ENCODE data around the gene IZUMO4. TPM values are rescaled to one million over a fixed set of nuclear protein-coding genes. Genes with fewer than 3 reads are reported as not detected.

The IZUMO4 gene
- total and polyA plus RNA-seq, 2 experiments from 2014 or later: 1.4 to 2.8 TPM

GRCh38 chr19:2057484-2058469, 38.9 kb upstream of the IZUMO4 start:
- H3K4me1 ChIP-seq (ENCODE audit: insufficient read depth): peaks cover 39% of the 10 kb centered on the region
- H3K27me3 ChIP-seq: no peaks in the 10 kb centered on the region
- no peak for DNase-seq (ENCODE audit: low spot score)
- H3K9me3 ChIP-seq (ENCODE audit: low read depth): no peaks in the 10 kb centered on the region
- no peaks in the 10 kb centered on the region for H3K36me3 ChIP-seq (replicated peaks; ENCODE audit: insufficient read depth, low read depth)
- H3K27ac ChIP-seq: peak overlapping the region; percentile 97
- H2AFZ ChIP-seq: no peak overlapping the region
- no peaks in the 10 kb centered on the region for H3K9me2 ChIP-seq (replicated peaks; ENCODE audit: insufficient read depth)
- no peak overlapping the region for H3K4me2 ChIP-seq
- TF ChIP-seq EZH2phosphoT487 (IDR thresholded peaks at IDR 0.05; ENCODE audit: low read depth, severe bottlenecking, unreplicated experiment): no peak
- TF ChIP-seq, protein P1, sequence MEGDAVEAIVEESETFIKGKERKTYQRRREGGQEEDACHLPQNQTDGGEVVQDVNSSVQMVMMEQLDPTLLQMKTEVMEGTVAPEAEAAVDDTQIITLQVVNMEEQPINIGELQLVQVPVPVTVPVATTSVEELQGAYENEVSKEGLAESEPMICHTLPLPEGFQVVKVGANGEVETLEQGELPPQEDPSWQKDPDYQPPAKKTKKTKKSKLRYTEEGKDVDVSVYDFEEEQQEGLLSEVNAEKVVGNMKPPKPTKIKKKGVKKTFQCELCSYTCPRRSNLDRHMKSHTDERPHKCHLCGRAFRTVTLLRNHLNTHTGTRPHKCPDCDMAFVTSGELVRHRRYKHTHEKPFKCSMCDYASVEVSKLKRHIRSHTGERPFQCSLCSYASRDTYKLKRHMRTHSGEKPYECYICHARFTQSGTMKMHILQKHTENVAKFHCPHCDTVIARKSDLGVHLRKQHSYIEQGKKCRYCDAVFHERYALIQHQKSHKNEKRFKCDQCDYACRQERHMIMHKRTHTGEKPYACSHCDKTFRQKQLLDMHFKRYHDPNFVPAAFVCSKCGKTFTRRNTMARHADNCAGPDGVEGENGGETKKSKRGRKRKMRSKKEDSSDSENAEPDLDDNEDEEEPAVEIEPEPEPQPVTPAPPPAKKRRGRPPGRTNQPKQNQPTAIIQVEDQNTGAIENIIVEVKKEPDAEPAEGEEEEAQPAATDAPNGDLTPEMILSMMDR (IDR thresholded peaks at IDR 0.05; ENCODE audit: poor library complexity): no peak
- TF ChIP-seq EZH2 (IDR thresholded peaks at IDR 0.05; ENCODE audit: borderline replicate concordance): no peak
- H3K4me3 ChIP-seq: no peak overlapping the region
- 92% methylated on average over 23 of the region's 23 CpGs for WGBS (ENCODE audit: low lambda C conversion rate, missing lambda C conversion rate)
- H4K20me1 ChIP-seq (ENCODE audit: insufficient read depth, poor library complexity, severe bottlenecking): no peaks in the 10 kb centered on the region
- H3K79me2 ChIP-seq: peaks cover 10% of the 10 kb centered on the region

DNA sequence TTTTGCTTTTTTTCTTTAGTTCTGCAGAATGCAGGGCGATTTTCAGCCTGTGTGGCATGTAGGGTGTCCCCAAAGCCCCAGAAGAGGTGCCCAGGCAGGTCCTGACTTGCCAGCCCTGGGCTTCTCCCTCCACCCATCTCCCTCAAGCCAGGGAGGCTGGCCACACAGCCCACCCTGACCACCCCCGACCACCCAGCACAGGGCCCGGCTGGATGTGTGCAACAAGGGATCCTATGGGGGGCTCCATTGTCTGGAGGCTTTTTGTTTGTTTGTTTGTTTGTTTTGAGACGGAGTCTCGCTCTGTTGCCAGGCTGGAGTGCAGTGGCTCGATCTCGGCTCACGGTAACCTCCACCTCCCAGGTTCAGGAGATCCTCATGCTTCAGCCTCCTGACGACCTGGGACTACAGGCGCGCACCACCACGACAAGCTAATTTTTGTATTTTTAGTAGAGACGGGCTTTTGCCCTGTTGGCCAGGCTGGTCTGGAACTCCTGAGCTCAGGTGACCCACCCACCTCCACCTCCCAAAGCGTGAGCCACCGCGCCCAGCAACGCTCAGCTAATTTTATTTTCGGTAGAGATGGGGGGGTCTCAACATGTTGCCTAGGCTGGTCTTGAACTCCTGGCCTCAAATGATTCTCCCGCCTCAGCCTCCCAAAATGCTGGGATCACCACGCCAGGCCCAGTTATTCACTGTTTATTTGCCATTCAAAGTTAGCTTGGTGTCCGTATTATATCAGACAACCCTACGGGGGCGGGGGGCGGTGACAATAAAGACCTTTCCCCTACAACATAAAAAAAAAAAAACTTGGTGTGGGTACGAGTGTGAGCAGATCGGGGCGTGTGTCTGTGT, 37.9 kb upstream of the IZUMO4 start:
- no peaks in the 10 kb centered on the region for H4K20me1 ChIP-seq (ENCODE audit: insufficient read depth, poor library complexity, severe bottlenecking)
- H3K27ac ChIP-seq: peak overlapping the region; percentile 97
- no peaks in the 10 kb centered on the region for H3K9me3 ChIP-seq (ENCODE audit: low read depth)
- 90% methylated on average over 27 of the region's 27 CpGs for WGBS (ENCODE audit: low lambda C conversion rate, missing lambda C conversion rate)
- TF ChIP-seq EZH2 (IDR thresholded peaks at IDR 0.05; ENCODE audit: borderline replicate concordance) (no peak), EZH2phosphoT487 (IDR thresholded peaks at IDR 0.05; ENCODE audit: low read depth, severe bottlenecking, unreplicated experiment) (no peak)
- TF ChIP-seq, protein P1 (IDR thresholded peaks at IDR 0.05; ENCODE audit: poor library complexity): no peak
- H3K4me2 ChIP-seq: peak overlapping the region; percentile 84
- H3K4me1 ChIP-seq (ENCODE audit: insufficient read depth): peaks cover 39% of the 10 kb centered on the region
- no peak overlapping the region for H3K4me3 ChIP-seq
- no peaks in the 10 kb centered on the region for H3K9me2 ChIP-seq (replicated peaks; ENCODE audit: insufficient read depth)
- DNase-seq (ENCODE audit: low spot score): no peak
- H3K27me3 ChIP-seq: no peaks in the 10 kb centered on the region
- H3K36me3 ChIP-seq (replicated peaks; ENCODE audit: insufficient read depth, low read depth): no peaks in the 10 kb centered on the region
- H3K79me2 ChIP-seq: peaks cover 10% of the 10 kb centered on the region
- no peak overlapping the region for H2AFZ ChIP-seq

GRCh38 chr19:2059422-2060201, 37.1 kb upstream of the IZUMO4 start:
- H3K9me2 ChIP-seq (replicated peaks; ENCODE audit: insufficient read depth): no peaks in the 10 kb centered on the region
- H3K36me3 ChIP-seq (replicated peaks; ENCODE audit: insufficient read depth, low read depth): no peaks in the 10 kb centered on the region
- TF ChIP-seq, protein P1 (IDR thresholded peaks at IDR 0.05; ENCODE audit: poor library complexity): no peak
- no peak for TF ChIP-seq EZH2 (IDR thresholded peaks at IDR 0.05; ENCODE audit: borderline replicate concordance)
- no peak for TF ChIP-seq EZH2phosphoT487 (IDR thresholded peaks at IDR 0.05; ENCODE audit: low read depth, severe bottlenecking, unreplicated experiment)
- H2AFZ ChIP-seq: no peak overlapping the region
- DNase-seq (ENCODE audit: low spot score): peak; percentile 86
- peak overlapping the region; percentile 97 for H3K27ac ChIP-seq
- peaks cover 10% of the 10 kb centered on the region for H3K79me2 ChIP-seq
- no peaks in the 10 kb centered on the region for H3K27me3 ChIP-seq
- 46% methylated on average over 24 of the region's 24 CpGs for WGBS (ENCODE audit: low lambda C conversion rate, missing lambda C conversion rate)
- peaks cover 39% of the 10 kb centered on the region for H3K4me1 ChIP-seq (ENCODE audit: insufficient read depth)
- no peaks in the 10 kb centered on the region for H4K20me1 ChIP-seq (ENCODE audit: insufficient read depth, poor library complexity, severe bottlenecking)
- peak overlapping the region; percentile 84 for H3K4me2 ChIP-seq
- no peaks in the 10 kb centered on the region for H3K9me3 ChIP-seq (ENCODE audit: low read depth)
- H3K4me3 ChIP-seq: no peak overlapping the region
